HEK293 (cell line): ENCODE measurements around the gene NEAT1.

Source experiments
- AEBP2 ChIP-seq: fragments of 450-650 bp; formaldehyde crosslinking; IDR thresholded peaks from 2 replicates; pipeline ENCODE4 v1.5.1; 2016; ENCODE audit warnings: missing biosample characterization, missing genetic modification characterization, borderline replicate concordance
- EGR2 ChIP-seq: fragments of 450-650 bp; formaldehyde crosslinking; IDR thresholded peaks from 2 replicates; pipeline ENCODE4 v1.5.1; 2016; ENCODE audit warnings: low read depth, missing biosample characterization, missing genetic modification characterization
- HOXA7 ChIP-seq: sonication (generic); formaldehyde crosslinking; IDR thresholded peaks from 2 replicates; pipeline ENCODE4 v1.8.1; 2022; ENCODE audit warnings: missing genetic modification reagents, borderline replicate concordance
- IKZF3 ChIP-seq: fragments of 450-650 bp; IDR thresholded peaks from 2 replicates; pipeline ENCODE4 v1.5.0; 2018; ENCODE audit warnings: missing biosample characterization, mild to moderate bottlenecking, missing genetic modification characterization, moderate library complexity
- MZF1 ChIP-seq: fragments of 450-650 bp; formaldehyde crosslinking; IDR thresholded peaks from 2 replicates; pipeline ENCODE4 v1.5.1; 2017; ENCODE audit warnings: missing biosample characterization, missing genetic modification characterization, borderline replicate concordance
- PRDM10 ChIP-seq: fragments of 450-650 bp; formaldehyde crosslinking; IDR thresholded peaks from 2 replicates; pipeline ENCODE4 v1.5.1; 2016; ENCODE audit warnings: missing biosample characterization, missing genetic modification characterization
- WT1 ChIP-seq: fragments of 450-650 bp; formaldehyde crosslinking; IDR thresholded peaks from 2 replicates; pipeline ENCODE4 v1.5.1; 2016; ENCODE audit warnings: missing biosample characterization, missing genetic modification characterization
- ZFP37 ChIP-seq: fragments of 450-650 bp; formaldehyde crosslinking; IDR thresholded peaks from 2 replicates; pipeline ENCODE4 v1.5.1; 2016; ENCODE audit warnings: missing biosample characterization, missing genetic modification characterization
- ZNF202 ChIP-seq: fragments of 450-650 bp; formaldehyde crosslinking; IDR thresholded peaks from 2 replicates; pipeline ENCODE4 v1.5.1; 2016; ENCODE audit warnings: missing biosample characterization, missing genetic modification characterization, borderline replicate concordance
- ZNF211 ChIP-seq: fragments of 450-650 bp; formaldehyde crosslinking; IDR thresholded peaks from 2 replicates; pipeline ENCODE4 v1.5.1; 2016; ENCODE audit warnings: low read depth, missing biosample characterization, missing genetic modification characterization
- ZNF221 ChIP-seq: fragments of 450-650 bp; formaldehyde crosslinking; IDR thresholded peaks from 2 replicates; pipeline ENCODE4 v1.5.1; 2017; ENCODE audit warnings: missing biosample characterization, missing genetic modification characterization, borderline replicate concordance
- ZNF311 ChIP-seq: fragments of 450-650 bp; formaldehyde crosslinking; IDR thresholded peaks from 2 replicates; pipeline ENCODE4 v1.5.1; 2017; ENCODE audit warnings: missing biosample characterization, missing genetic modification characterization, borderline replicate concordance
- ZNF362 ChIP-seq: fragments of 450-650 bp; formaldehyde crosslinking; IDR thresholded peaks from 2 replicates; pipeline ENCODE4 v1.5.1; 2016; ENCODE audit warnings: missing biosample characterization, missing genetic modification characterization
- ZNF394 ChIP-seq: fragments of 450-650 bp; formaldehyde crosslinking; IDR thresholded peaks from 2 replicates; pipeline ENCODE4 v1.5.1; 2016; ENCODE audit warnings: missing biosample characterization, missing genetic modification characterization, mild to moderate bottlenecking, moderate library complexity, borderline replicate concordance
- ZNF501 ChIP-seq: fragments of 450-650 bp; formaldehyde crosslinking; IDR thresholded peaks from 2 replicates; pipeline ENCODE4 v1.5.1; 2016; ENCODE audit warnings: missing biosample characterization, missing genetic modification characterization
- ZNF510 ChIP-seq: fragments of 450-650 bp; formaldehyde crosslinking; IDR thresholded peaks from 2 replicates; pipeline ENCODE4 v1.5.1; 2018; ENCODE audit warnings: mild to moderate bottlenecking, missing genetic modification characterization, missing biosample characterization; ENCODE audit not compliant: insufficient replicate concordance
- ZNF571 ChIP-seq: fragments of 450-650 bp; formaldehyde crosslinking; IDR thresholded peaks from 2 replicates; pipeline ENCODE4 v1.5.0; 2017; ENCODE audit warnings: missing biosample characterization, missing genetic modification characterization
- ZNF639 ChIP-seq: fragments of 450-650 bp; formaldehyde crosslinking; IDR thresholded peaks from 2 replicates; pipeline ENCODE4 v1.5.1; 2016; ENCODE audit warnings: missing biosample characterization, missing genetic modification characterization
- ZNF645 ChIP-seq: fragments of 450-650 bp; formaldehyde crosslinking; IDR thresholded peaks from 2 replicates; pipeline ENCODE4; 2016; ENCODE audit warnings: missing biosample characterization, missing genetic modification characterization
- ZNF701 ChIP-seq: fragments of 450-650 bp; formaldehyde crosslinking; IDR thresholded peaks from 2 replicates; pipeline ENCODE4 v1.5.1; 2016; ENCODE audit warnings: missing biosample characterization, missing genetic modification characterization
- ZNF791 ChIP-seq: fragments of 450-650 bp; formaldehyde crosslinking; IDR thresholded peaks from 2 replicates; pipeline ENCODE4 v1.5.1; 2016; ENCODE audit warnings: missing biosample characterization, missing genetic modification characterization
- ZNF792 ChIP-seq: fragments of 450-650 bp; formaldehyde crosslinking; IDR thresholded peaks from 2 replicates; pipeline ENCODE4 v1.5.1; 2016; ENCODE audit warnings: missing biosample characterization, missing genetic modification characterization
- ZNF830 ChIP-seq: fragments of 450-650 bp; IDR thresholded peaks from 2 replicates; pipeline ENCODE4 v1.5.0; 2018; ENCODE audit warnings: missing biosample characterization, missing genetic modification characterization, low read depth, mild to moderate bottlenecking, moderate library complexity
- ZNF843 ChIP-seq: fragments of 450-650 bp; formaldehyde crosslinking; IDR thresholded peaks from 2 replicates; pipeline ENCODE4 v1.5.1; 2016; ENCODE audit warnings: missing biosample characterization, missing genetic modification characterization
- ZSCAN23 ChIP-seq: fragments of 450-650 bp; formaldehyde crosslinking; IDR thresholded peaks from 2 replicates; pipeline ENCODE4 v1.5.1; 2016; ENCODE audit warnings: missing biosample characterization, missing genetic modification characterization
- ZSCAN5A ChIP-seq: fragments of 450-650 bp; formaldehyde crosslinking; IDR thresholded peaks from 2 replicates; pipeline ENCODE4 v1.5.1; 2016; ENCODE audit warnings: missing biosample characterization, missing genetic modification characterization

NEAT1 gene

GRCh38 chr11:65420979-65421793 is 1.4 kb upstream of the NEAT1 start (continued):
- TF ChIP-seq ZNF211 (tag by site-specific recombination): no peak
- peak; percentile 61 for TF ChIP-seq PRDM10
- TF ChIP-seq WT1 (tag by site-specific recombination): peak; percentile 77
- no peak for TF ChIP-seq ZNF830
- no peak for TF ChIP-seq ZNF221 (tag by site-specific recombination)
- no peak for TF ChIP-seq ZNF645 (tag by site-specific recombination)
- TF ChIP-seq HOXA7: no peak
- TF ChIP-seq ZSCAN5A (tag by site-specific recombination): no peak; the same call in 1 of the 2 replicates
- TF ChIP-seq ZNF394 (tag by site-specific recombination): peak; percentile 69; the same call in 1 of the 2 replicates
- TF ChIP-seq ZNF362 (tag by site-specific recombination): no peak
- no peak; the same call in 1 of the 2 replicates for TF ChIP-seq ZSCAN23 (tag by site-specific recombination)
- no peak for TF ChIP-seq MZF1 (tag by site-specific recombination)
- no peak for TF ChIP-seq ZNF510 (tag by site-specific recombination)
- TF ChIP-seq ZNF639: peak; percentile 77; the same call in 1 of the 2 replicates
- no peak for TF ChIP-seq EGR2 (tag by site-specific recombination)
- TF ChIP-seq ZFP37 (tag by site-specific recombination): no peak
- TF ChIP-seq ZNF311 (tag by site-specific recombination): no peak
- TF ChIP-seq ZNF701: no peak
- no peak for TF ChIP-seq ZNF791 (tag by site-specific recombination)
- no peak for TF ChIP-seq AEBP2 (tag by site-specific recombination)
- no peak for TF ChIP-seq ZNF792 (tag by site-specific recombination)
- no peak for TF ChIP-seq ZNF571 (tag by site-specific recombination)
- TF ChIP-seq ZNF202: no peak
- TF ChIP-seq IKZF3 (tag by site-specific recombination): peak; percentile 88
- TF ChIP-seq ZNF501 (tag by site-specific recombination): peak; percentile 56
- 0 out of 2 replicates have a peak, but pooled peaks have one; percentile 18 for TF ChIP-seq ZNF843 (tag by site-specific recombination)
